CD4-positive, alpha-beta T cell treated with Interleukin-6 for 4 hours (primary cell): Measurements from ENCODE around the gene RIC8B.

Experiments
- DNase-seq: peaks from one replicate; pipeline ENCODE4 v3.0.0-alpha.2; 2020; ENCODE audit warnings: mixed read lengths

The RIC8B gene

DNA sequence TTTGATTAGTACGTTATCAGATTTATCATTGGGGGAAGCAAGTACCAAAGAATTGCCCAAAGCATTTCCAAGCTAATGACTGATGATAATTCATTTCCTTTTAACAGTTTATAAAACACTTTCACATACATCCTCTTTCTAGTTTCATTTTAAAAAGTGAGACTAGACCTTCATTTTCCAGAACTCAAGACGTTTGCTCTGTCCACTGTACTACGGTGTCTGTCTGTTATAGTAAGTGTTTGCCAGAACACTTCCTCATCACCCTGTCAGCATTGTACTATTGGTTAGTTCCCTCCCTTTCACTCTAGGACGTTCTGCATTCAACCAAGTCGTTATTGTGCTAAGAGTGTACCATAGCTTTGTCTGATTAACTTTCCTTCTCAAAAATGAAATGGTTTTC is 99.5 kb downstream of the RIC8B start:
- DNase-seq = no peak

DNA sequence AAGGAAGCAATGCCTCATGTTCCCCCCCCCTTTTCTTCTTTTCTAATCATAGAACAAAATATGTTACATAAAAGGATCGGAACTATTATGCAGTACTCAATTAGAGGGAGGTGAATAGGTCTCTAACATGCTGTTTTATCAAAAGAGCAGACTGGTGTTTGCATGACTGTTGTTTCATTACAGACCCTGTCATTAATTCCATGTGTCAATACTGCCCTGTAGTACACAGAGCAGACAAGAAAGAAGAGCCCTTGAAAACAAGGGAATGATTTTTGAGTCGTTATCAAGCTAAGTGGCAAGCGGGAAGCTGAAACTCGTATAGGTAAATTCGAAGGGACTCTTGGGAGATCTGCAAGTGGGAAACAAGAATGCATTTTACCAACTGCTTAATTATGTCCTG is 104.3 kb downstream of the RIC8B start:
- DNase-seq = no peak

- no peak for DNase-seq
Observed at GRCh38 chr12:106879612-106880011, 105.1 kb downstream of the RIC8B start.

GRCh38 chr12:106883426-106883825 is 108.9 kb downstream of the RIC8B start:
- DNase-seq = no peak

DNA sequence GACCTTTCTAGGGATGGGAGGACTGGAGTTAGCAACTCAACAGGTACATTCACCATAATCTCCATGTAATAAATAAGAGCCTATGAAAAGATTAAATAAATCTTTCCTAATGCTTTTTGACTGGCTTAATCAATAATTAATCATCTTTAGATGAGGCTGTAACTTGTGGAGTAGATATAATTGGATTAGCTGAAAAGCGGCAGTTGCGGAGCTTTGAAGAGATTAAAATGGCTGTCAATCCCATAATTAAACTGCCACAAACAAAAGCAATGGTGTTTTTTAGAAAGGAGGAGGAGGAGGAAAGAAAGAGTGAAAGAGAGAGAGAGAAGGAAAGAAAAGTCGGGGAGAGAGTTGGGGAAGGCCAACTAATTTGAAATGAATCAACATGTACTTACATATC is 110.5 kb downstream of the RIC8B start:
- no peak for DNase-seq

DNA sequence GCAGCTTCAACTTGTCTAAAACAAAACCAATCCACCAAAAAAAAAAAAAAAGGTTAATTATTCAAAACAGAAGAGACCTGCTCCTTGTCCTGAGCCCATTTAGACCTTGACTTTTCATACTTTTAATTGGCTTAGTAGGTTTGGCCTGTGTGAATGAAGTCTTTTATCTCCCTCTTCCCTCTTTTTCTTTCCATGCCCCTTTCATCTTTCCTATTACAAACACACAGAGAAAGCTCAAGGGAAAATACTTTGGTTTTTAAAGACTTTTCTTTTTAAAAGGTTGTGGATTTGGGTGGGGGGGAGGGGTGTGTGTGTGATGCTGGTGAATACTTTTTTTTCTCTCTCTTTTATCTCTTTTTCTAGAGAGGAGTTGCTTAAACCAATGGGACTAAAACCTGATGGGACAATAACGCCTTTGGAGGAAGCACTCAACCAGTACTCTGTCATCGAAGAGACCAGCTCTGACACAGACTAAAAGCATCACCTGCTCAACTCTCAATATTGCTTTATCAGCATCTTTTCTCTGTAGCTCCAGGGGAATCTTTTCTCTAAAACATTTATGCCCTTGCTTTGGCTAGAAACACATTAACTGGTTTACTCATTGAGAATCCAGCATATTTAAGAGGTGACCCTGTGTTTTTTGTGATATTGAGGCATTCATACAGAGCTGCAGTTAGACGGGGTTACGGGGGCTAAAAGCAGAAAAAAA is 111.2 kb downstream of the RIC8B start:
- DNase-seq = no peak

GRCh38 chr12:106886932-106887331 is 112.5 kb downstream of the RIC8B start:
- DNase-seq = no peak

- no peak for DNase-seq
Observed at GRCh38 chr12:106888348-106888970, 114.0 kb downstream of the RIC8B start.

DNA sequence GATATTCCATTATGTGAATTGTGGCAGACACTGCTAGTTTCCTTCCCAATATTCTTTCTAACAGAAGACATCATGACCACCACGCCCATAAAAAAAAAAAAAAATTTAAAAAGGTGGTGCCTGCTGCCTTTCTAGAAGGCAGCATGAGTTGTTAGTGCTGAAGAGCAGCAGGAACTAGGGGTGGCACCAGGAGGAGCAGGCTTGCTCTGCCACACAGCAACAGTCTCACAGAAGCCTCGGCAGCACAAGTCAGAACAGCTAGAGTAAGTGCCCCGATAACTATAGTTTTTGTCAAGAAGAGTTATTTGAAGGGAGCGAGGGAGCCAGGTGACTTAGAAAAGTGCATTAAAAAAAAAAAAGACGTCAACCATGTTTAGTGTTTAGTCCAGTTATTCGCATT is 114.8 kb downstream of the RIC8B start:
- DNase-seq = no peak

GRCh38 chr12:106889950-106890626 is 115.6 kb downstream of the RIC8B start:
- no peak for DNase-seq

DNA sequence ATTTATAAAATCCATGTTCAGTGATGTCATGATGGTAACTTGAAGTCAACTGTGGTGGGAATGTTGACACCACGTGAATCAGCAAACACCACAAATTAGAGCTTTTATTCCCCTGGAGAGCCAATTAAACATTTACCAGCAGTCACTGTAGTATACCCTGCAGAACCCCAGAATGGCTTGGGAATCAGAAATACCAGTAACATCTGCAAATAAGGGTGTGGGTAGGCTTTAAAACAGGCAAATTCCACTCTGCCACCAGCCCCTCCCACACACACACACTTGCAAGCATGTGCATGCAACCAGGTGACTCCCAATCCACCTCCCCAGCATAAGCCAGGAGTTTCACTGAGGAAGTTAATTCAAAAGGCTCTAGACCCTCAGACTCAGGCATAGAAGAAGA is 117.6 kb downstream of the RIC8B start:
- DNase-seq = no peak

GRCh38 chr12:106893451-106893850 is 119.0 kb downstream of the RIC8B start:
- DNase-seq = no peak

DNA sequence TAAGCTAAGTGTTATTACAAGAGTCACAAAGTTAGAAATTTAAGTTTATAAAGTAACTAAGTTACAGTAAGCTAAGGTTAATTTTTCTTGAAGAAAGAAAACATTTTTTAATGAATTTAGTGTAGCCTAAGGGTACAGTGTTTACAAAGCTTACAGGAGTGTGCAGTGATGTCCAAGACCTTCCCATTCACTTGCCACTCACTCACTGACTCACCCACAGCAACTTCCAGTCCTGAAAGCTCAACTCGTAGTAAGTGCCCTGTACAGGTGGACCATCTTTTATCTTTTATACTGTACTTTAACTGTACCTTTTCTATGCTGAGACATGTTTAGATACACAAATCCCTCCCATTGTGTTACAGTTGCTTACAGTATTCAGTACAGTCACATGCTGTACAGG is 120.3 kb downstream of the RIC8B start:
- DNase-seq = no peak

DNA sequence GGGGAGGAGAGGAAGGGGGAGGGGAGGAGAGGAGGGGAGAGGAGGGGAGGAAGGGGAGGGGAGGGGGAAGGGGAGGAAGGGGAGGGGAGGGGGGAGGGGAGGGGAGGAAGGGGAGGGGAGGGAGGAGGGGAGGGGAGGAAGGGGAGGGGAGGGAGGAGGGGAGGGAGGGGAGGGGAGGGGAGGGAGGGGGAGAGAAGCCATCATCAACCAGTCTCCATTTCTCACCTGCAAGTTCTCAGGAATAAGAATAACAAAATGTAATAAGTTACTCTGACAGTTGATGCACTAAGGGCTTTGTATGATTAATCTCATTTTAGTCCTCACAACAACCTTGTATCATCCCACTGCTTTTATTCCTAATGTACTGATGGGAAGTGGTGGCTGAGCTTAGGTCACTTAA is 122.1 kb downstream of the RIC8B start:
- DNase-seq = no peak

GRCh38 chr12:106897082-106897481 is 122.6 kb downstream of the RIC8B start:
- no peak for DNase-seq

GRCh38 chr12:106897981-106898901 is 123.8 kb downstream of the RIC8B start:
- no peak for DNase-seq

- DNase-seq = no peak
Observed at GRCh38 chr12:106900554-106900953, 126.1 kb downstream of the RIC8B start.

- no peak for DNase-seq
Observed at GRCh38 chr12:106901276-106901675, 126.8 kb downstream of the RIC8B start.

- no peak for DNase-seq
Observed at GRCh38 chr12:106902053-106902452, 127.6 kb downstream of the RIC8B start.

DNA sequence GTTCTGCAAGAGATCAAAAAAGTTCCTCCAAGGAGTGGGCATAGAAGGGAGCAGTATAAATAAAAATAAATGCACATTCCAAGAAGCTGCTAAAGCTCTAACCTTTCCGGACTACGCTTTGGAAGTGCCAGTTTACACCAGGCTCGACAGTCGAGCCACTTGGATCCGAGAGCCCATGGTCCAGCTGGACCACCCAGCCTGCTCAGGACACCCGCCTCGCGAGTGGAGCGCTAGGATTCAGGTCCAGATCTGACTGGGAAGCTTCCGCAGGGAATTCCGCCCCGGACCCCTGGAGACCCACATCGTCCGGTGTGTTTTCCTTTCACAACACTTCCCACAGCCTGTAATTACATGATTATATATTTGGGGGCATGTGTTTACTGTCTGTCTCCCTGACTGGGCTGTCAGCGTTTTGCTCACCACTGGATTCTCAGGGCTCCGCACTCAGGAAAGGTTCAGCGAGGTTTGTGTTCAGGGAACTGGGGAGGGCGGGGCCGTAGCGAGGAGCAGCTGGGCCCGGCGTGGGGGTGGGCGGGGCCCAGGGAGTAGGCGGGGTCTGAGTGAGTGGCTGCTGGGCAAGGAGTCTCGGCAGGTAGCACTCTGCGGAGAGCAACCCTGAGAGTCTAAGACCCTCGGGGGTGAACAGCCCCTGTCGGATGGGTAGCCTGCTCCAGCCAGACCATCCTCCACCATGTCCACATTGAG is 128.9 kb downstream of the RIC8B start:
- DNase-seq = peak; percentile 90

- DNase-seq = no peak
Observed at GRCh38 chr12:106906715-106907114, 132.2 kb downstream of the RIC8B start.

GRCh38 chr12:106907411-106907810 is 132.9 kb downstream of the RIC8B start:
- DNase-seq = no peak

DNA sequence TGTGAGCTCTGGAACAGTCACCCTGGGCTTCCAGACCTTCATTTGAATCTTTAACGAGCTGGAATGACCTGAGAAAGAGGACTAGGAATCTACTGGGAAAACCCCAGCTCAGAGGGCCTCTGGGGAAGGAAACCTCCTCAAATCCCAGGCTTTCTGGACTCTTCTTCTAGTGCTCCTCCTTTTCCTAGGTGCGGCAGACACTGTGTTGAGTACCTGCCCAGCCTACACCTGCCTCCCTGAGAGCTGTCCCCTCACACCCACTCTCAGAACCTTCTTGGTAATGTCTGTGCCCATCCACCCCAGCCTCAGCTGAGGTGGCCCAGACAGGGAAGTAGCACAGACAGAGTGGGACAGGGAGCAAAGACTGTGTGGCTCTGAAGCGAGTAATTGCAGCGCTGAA is 133.4 kb downstream of the RIC8B start:
- DNase-seq = no peak
